Measurements from ENCODE around the gene LPP.

Gene LPP

DNA sequence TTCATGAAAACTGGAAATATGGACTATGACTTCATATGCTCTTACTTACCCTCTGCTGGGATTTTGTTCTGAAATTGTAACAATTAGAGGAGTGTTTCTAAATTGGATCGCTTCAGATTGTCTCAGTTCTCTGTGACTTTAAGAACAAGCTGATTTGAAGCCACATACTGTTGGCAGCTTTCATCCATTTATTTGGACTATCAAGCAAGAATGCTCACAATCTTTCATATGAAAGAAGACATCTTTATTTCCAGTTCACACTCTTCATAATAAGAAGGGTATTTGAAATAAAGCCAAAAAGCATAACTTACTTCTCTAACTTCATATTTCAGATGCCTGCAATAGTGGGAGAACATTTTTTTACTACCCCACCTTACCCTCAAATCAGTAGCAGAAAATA is 526.2 kb downstream of the LPP start:
- no peak for DNase-seq (ENCODE audit: extremely low spot score)
- POLR2A ChIA-PET = no interaction called here
- TF ChIP-seq, protein P1, sequence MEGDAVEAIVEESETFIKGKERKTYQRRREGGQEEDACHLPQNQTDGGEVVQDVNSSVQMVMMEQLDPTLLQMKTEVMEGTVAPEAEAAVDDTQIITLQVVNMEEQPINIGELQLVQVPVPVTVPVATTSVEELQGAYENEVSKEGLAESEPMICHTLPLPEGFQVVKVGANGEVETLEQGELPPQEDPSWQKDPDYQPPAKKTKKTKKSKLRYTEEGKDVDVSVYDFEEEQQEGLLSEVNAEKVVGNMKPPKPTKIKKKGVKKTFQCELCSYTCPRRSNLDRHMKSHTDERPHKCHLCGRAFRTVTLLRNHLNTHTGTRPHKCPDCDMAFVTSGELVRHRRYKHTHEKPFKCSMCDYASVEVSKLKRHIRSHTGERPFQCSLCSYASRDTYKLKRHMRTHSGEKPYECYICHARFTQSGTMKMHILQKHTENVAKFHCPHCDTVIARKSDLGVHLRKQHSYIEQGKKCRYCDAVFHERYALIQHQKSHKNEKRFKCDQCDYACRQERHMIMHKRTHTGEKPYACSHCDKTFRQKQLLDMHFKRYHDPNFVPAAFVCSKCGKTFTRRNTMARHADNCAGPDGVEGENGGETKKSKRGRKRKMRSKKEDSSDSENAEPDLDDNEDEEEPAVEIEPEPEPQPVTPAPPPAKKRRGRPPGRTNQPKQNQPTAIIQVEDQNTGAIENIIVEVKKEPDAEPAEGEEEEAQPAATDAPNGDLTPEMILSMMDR (IDR thresholded peaks at IDR 0.05; ENCODE audit: control extremely low read depth, extremely low read depth, low read depth, missing control alignments) = no peak
- CTCF ChIA-PET = interaction anchor here (0.9 kb wide), 1 partner anchor 940 kb away, joined by 4 read pairs; no protein-coding TSS in a partner anchor

DNA sequence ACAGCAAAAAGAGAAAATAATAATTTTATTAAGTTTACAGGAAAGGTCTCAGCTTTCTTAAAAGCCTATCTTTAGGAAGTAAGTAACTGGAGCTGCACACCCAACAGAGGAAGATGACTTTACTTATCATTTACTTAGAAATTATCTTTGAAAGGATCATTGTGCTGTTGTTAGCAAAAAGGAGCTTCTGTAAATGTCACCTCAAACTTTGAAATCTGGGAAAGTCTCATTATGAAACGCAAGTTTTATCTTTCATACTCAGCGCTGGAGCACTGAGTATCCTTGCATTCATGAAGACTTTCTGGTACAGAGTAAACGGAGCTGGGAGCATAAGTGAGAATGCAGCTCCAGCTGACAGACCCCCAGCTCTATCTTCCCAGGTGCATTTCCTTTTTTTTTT is 526.6 kb downstream of the LPP start:
- TF ChIP-seq, protein P1 (IDR thresholded peaks at IDR 0.05; ENCODE audit: control extremely low read depth, extremely low read depth, low read depth, missing control alignments) = no peak
- no peak for DNase-seq (ENCODE audit: extremely low spot score)
- CTCF ChIA-PET = interaction anchor here (0.9 to 1.8 kb wide), 2 partner anchors 10 to 940 kb away, joined by 4 to 5 read pairs; no protein-coding TSS in a partner anchor
- POLR2A ChIA-PET = no interaction called here

DNA sequence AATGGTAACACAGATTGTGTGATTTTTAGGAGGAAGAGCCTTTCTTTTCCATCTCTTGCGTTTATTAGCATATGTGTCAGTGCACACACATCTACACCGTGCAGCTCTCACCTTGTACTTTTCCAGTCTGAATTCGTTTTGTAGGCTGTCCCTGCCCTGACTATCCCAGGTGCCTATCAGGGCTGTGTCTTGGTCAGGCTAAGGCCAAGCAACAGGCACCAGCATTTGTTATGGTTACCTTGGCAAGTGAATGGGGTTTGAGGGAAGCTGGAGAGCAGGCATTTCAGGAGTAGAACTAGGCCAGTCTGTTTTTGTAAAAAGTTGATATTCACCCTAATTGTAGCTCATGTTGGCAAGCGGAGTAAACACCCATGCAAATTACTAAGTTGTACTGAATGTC is 528.4 kb downstream of the LPP start:
- no peak for DNase-seq (ENCODE audit: extremely low spot score)
- ChIA-PET CTCF (interaction anchor here (1.1 to 1.8 kb wide), 2 partner anchors 8 to 29 kb away, joined by 3 to 5 read pairs; no protein-coding TSS in a partner anchor), POLR2A (no interaction called here)
- TF ChIP-seq, protein P1 (IDR thresholded peaks at IDR 0.05; ENCODE audit: control extremely low read depth, extremely low read depth, low read depth, missing control alignments) = no peak

DNA sequence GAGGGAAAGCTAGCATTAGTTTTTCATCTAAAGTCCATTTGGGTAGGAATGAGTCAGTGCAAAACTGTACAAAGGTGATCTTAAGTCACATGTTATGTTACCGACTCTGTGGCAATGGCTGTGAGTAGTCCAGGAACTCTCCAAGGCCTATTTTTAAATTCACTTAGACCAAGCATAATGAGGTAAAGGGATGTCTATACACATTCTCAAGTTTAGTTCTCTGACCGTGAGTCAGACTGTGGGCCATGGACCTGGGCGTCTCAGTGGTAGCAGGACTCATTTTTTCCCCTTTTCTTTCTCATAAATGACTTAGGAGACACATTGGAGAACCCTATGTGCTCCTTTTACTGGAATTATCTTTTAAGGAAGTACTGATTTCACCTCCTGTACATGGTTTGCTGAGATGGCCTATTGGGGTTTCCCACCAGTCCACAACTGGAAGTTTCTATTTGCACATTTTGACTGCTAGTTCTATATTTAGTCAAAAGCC is 529.1 kb downstream of the LPP start:
- ChIA-PET CTCF (interaction anchor here (1.1 kb wide), 1 partner anchor 30 kb away, joined by 3 read pairs; no protein-coding TSS in a partner anchor), POLR2A (no interaction called here)
- TF ChIP-seq, protein P1 (IDR thresholded peaks at IDR 0.05; ENCODE audit: control extremely low read depth, extremely low read depth, low read depth, missing control alignments) = no peak
- no peak for DNase-seq (ENCODE audit: extremely low spot score)

DNA sequence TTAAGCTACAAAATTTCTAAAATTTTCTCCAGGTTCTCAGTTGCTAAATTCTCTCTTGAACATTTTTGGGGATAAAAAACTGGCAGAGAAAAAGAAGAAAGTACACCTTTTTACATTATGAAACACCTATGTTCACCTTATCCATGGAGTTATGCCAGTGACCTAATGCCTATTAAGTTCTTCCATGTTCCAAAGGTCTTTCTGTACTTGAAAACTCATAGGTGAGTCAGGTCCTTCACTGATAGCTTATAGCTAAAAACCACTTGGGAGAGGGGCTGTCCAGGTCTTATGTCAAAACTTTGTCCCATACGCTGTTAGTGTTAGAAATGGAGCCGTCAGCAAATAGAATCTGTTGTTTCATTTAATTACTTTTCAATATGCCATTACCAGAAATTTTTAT is 530.3 kb downstream of the LPP start:
- POLR2A ChIA-PET = no interaction called here
- CTCF ChIA-PET = no interaction called here
- TF ChIP-seq, protein P1 (IDR thresholded peaks at IDR 0.05; ENCODE audit: control extremely low read depth, extremely low read depth, low read depth, missing control alignments) = no peak
- no peak for DNase-seq (ENCODE audit: extremely low spot score)

DNA sequence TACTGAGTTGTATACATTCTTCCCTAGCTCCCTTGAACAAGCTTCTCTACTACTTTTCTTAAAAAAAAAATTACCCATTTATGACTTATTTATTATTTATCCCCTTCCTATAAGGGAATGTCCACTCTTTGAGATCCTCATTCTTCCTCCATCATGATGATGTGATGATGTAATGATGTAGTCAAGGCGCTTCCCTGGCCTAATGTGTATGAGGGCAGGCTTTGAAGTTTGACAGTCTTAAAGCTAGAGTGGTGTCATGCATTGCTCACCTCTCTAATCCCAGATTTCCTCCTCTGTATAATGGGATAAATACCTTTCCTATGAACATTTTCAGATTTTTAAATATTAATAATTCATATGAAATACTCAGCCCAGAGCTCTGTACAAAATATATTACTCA is 531.8 kb downstream of the LPP start:
- TF ChIP-seq, protein P1 (IDR thresholded peaks at IDR 0.05; ENCODE audit: control extremely low read depth, extremely low read depth, low read depth, missing control alignments) = no peak
- no peak for DNase-seq (ENCODE audit: extremely low spot score)
- ChIA-PET CTCF (interaction anchor here (1.0 to 1.4 kb wide), 2 partner anchors 9 to 945 kb away, joined by 3 read pairs; no protein-coding TSS in a partner anchor), POLR2A (no interaction called here)
